Keratinocyte (primary cell): Measurements from ENCODE around the gene GABRA4. TPM values are rescaled to one million over a fixed set of nuclear protein-coding genes. Genes with fewer than 3 reads are reported as not detected.

Experiments used
- DNase-seq: peaks from one replicate; pipeline ENCODE4 v3.0.0-alpha.2; 2011; ENCODE audit warnings: low read depth, missing footprints, low spot score
- FAIRE-seq: peaks from 2 replicates; lab custom pipeline; 2011; peaks lifted over from hg19 to GRCh38; lab: Jason Lieb, UNC
- H2AFZ ChIP-seq: 2 replicates; pipeline ENCODE4 v1.6.0; 2012; ENCODE audit warnings: low read length, control low read depth, inconsistent platforms; ENCODE audit not compliant: control insufficient read depth
- H3K27ac ChIP-seq: 2 replicates; pipeline ENCODE4 v1.5.1; 2011; ENCODE audit warnings: low read length; ENCODE audit not compliant: control insufficient read depth, insufficient read depth
- H3K27me3 ChIP-seq: 3 replicates; pipeline ENCODE4 v1.6.0; 2011; ENCODE audit warnings: low read length; ENCODE audit not compliant: control insufficient read depth, insufficient read depth; ENCODE audit errors: extremely low read depth
- H3K36me3 ChIP-seq, 2 experiments: 2 replicates in 1 of 2; 3 replicates in 1 of 2; pipeline ENCODE4 v1.5.1; 2011; ENCODE audit warnings: low read length in 2 of 2, mild to moderate bottlenecking in 1 of 2; ENCODE audit not compliant: control insufficient read depth in 2 of 2, insufficient read depth in 2 of 2; ENCODE audit errors: extremely low read depth in 1 of 2
- H3K4me1 ChIP-seq: 3 replicates; pipeline ENCODE4 v1.5.1; 2011; ENCODE audit warnings: low read length; ENCODE audit not compliant: control insufficient read depth, insufficient read depth; ENCODE audit errors: extremely low read depth
- H3K4me2 ChIP-seq: 3 replicates; pipeline ENCODE4 v1.6.0; 2011; ENCODE audit warnings: low read depth, low read length; ENCODE audit not compliant: control insufficient read depth, insufficient read depth; ENCODE audit errors: extremely low read depth
- H3K4me3 ChIP-seq, 3 experiments: fragments of 200-600 bp in 1 of 3; sonication (generic) in 1 of 3; 2 replicates in 2 of 3; 3 replicates in 1 of 3; pipeline ENCODE4 v1.5.1; 2011 to 2016; ENCODE audit warnings: low read length in 3 of 3, mild to moderate bottlenecking in 3 of 3, control low read depth in 2 of 3, inconsistent platforms in 1 of 3, low read depth in 1 of 3, mixed read lengths in 1 of 3, mixed run types in 1 of 3, moderate library complexity in 1 of 3; ENCODE audit not compliant: control insufficient read depth in 2 of 3, insufficient read depth in 2 of 3; ENCODE audit errors: extremely low read depth in 1 of 3
- H3K79me2 ChIP-seq: 2 replicates; pipeline ENCODE4 v1.6.0; 2012; ENCODE audit warnings: low read length; ENCODE audit not compliant: control insufficient read depth, insufficient read depth
- H3K9ac ChIP-seq: 3 replicates; pipeline ENCODE4 v1.6.0; 2011; ENCODE audit warnings: low read length; ENCODE audit not compliant: control insufficient read depth, insufficient read depth; ENCODE audit errors: extremely low read depth
- H3K9me1 ChIP-seq: 3 replicates; pipeline ENCODE4 v1.6.0; 2011; ENCODE audit warnings: low read length; ENCODE audit not compliant: control insufficient read depth, insufficient read depth; ENCODE audit errors: extremely low read depth
- H3K9me3 ChIP-seq: 2 replicates; pipeline ENCODE4 v1.5.1; 2012; ENCODE audit warnings: low read depth, low read length; ENCODE audit not compliant: control insufficient read depth
- H4K20me1 ChIP-seq: 3 replicates; pipeline ENCODE4 v1.6.0; 2011; ENCODE audit warnings: low read length; ENCODE audit not compliant: control insufficient read depth, insufficient read depth; ENCODE audit errors: extremely low read depth
- EZH2 ChIP-seq: IDR thresholded peaks from one replicate; pipeline ENCODE4 v1.6.1; 2012; ENCODE audit warnings: inconsistent platforms, mild to moderate bottlenecking, low read length, moderate library complexity
- dilution Hi-C: fragments of 300-500 bp; cut with MboI; formaldehyde crosslinking; loops from one replicate; pipeline ENCODE4 v1.7.0; 2020; ENCODE audit warnings: low sequenced_read_pairs; ENCODE audit not compliant: extremely low pct_ligation_motif_present
- polyA plus RNA-seq, 5 experiments: library from polyadenylated mRNA; depleted of rRNA in 3 of 5; stranded (reverse) in 3 of 5; stranded (forward) in 1 of 5; unstranded in 1 of 5; fragments of >200 nt; gene quantifications; 1 replicate in 1 of 5; 2 replicates in 3 of 5; 3 replicates in 1 of 5; pipeline versions ENCODE4 v1.2.1 to v1.2.3, GENCODE V29; 2011 to 2012; ENCODE audit warnings: missing spikeins in 2 of 5, low read depth in 1 of 5, low replicate concordance in 1 of 5
- TF ChIP-seq, protein P1 (sequence below), 3 experiments: IDR thresholded peaks in 1 of 3; conservative IDR thresholded peaks in 1 of 3; optimal IDR thresholded peaks in 1 of 3; 2 replicates in 2 of 3; 3 replicates in 1 of 3; pipeline versions ENCODE3 to v1.5.1; 2011; ENCODE audit warnings: low read length in 3 of 3, mild to moderate bottlenecking in 3 of 3, moderate library complexity in 2 of 3, control low read depth in 1 of 3, inconsistent platforms in 1 of 3; ENCODE audit not compliant: insufficient read depth in 2 of 3; ENCODE audit errors: extremely low read depth in 1 of 3

The GABRA4 gene
- polyA plus RNA-seq, 1 donor (not counting 4 experiments of a cell fraction or from before 2014, with no cell fraction given), result not detected

- Histone ChIP-seq H3K4me1 (no peaks in the 10 kb centered on the region), H3K36me3 (no peaks in the 10 kb centered on the region), H3K4me2 (no peak overlapping the region), H3K27ac (no peak overlapping the region), H3K79me2 (no peaks in the 10 kb centered on the region), H3K4me3 (no peak overlapping the region), H4K20me1 (no peaks in the 10 kb centered on the region), H3K9me3 (no peaks in the 10 kb centered on the region), H3K27me3 (no peaks in the 10 kb centered on the region), H3K9me1 (no peaks in the 10 kb centered on the region), H2AFZ (no peak overlapping the region), H3K9ac (no peak overlapping the region)
- DNase-seq (no peak), FAIRE-seq (no peak)
- TF ChIP-seq, protein P1, sequence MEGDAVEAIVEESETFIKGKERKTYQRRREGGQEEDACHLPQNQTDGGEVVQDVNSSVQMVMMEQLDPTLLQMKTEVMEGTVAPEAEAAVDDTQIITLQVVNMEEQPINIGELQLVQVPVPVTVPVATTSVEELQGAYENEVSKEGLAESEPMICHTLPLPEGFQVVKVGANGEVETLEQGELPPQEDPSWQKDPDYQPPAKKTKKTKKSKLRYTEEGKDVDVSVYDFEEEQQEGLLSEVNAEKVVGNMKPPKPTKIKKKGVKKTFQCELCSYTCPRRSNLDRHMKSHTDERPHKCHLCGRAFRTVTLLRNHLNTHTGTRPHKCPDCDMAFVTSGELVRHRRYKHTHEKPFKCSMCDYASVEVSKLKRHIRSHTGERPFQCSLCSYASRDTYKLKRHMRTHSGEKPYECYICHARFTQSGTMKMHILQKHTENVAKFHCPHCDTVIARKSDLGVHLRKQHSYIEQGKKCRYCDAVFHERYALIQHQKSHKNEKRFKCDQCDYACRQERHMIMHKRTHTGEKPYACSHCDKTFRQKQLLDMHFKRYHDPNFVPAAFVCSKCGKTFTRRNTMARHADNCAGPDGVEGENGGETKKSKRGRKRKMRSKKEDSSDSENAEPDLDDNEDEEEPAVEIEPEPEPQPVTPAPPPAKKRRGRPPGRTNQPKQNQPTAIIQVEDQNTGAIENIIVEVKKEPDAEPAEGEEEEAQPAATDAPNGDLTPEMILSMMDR (optimal IDR thresholded peaks at IDR 0.05 in 1 of 3, IDR thresholded peaks at IDR 0.05 in 1 of 3, conservative IDR thresholded peaks at IDR 0.05 in 1 of 3; ENCODE audit: extremely low read depth in 1 of 3, insufficient read depth in 2 of 3, low read length in 3 of 3), result no peak
- no peak for TF ChIP-seq EZH2
- dilution Hi-C loops, result no loop called here
These were observed 38.7 kb downstream of the GABRA4 start for GRCh38 chr4:46954643-46955042.

DNA sequence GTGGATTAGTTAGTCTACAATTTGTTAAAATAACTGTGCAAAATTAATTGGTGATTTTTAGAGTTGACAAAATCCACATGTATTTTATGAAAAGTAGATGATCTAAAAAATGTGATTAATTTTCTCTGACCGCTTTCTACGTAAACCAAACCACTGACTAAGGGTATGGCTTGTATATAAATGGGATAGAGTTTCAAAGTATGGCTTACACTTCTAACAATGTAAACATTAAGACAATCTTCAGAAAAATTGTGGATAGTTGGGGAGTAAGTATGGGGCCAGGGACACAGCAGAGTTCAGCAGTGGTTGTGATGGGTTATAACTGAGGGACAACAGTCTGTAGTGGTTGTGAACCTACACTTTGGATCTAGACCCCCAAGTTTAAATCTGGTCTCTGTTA lies 39.8 kb downstream of the GABRA4 start:
- H3K4me3 ChIP-seq, result no peak overlapping the region
- no peaks in the 10 kb centered on the region for H3K4me1 ChIP-seq
- H3K36me3 ChIP-seq, result no peaks in the 10 kb centered on the region
- H3K4me2 ChIP-seq, result no peak overlapping the region
- no peaks in the 10 kb centered on the region for H3K9me1 ChIP-seq
- H3K79me2 ChIP-seq, result no peaks in the 10 kb centered on the region
- H4K20me1 ChIP-seq, result no peaks in the 10 kb centered on the region
- H3K9ac ChIP-seq, result no peak overlapping the region
- no peaks in the 10 kb centered on the region for H3K9me3 ChIP-seq
- no peak for TF ChIP-seq EZH2
- TF ChIP-seq, protein P1 (optimal IDR thresholded peaks at IDR 0.05 in 1 of 3, IDR thresholded peaks at IDR 0.05 in 1 of 3, conservative IDR thresholded peaks at IDR 0.05 in 1 of 3; ENCODE audit: extremely low read depth in 1 of 3, insufficient read depth in 2 of 3, low read length in 3 of 3), result no peak
- H3K27me3 ChIP-seq, result no peaks in the 10 kb centered on the region
- no peak for DNase-seq
- no peak overlapping the region for H3K27ac ChIP-seq
- FAIRE-seq, result no peak
- dilution Hi-C loops, result no loop called here
- H2AFZ ChIP-seq, result no peak overlapping the region
